Prostate gland (tissue), 2 donors: ENCODE results near the gene PSMB8.

Experiments
- CTCF ChIP-seq, 4 experiments: fragments of 200-600 bp in 2 of 4; fragments of 450-650 bp in 2 of 4; sonication (generic) in 2 of 4; IDR thresholded peaks; 1 replicate in 3 of 4; 2 replicates in 1 of 4; pipeline ENCODE4 v1.5.1; 2016 to 2019; ENCODE audit warnings: antibody characterized with exemption in 4 of 4, mild to moderate bottlenecking in 2 of 4, moderate library complexity in 2 of 4
- POLR2AphosphoS5 ChIP-seq: sonication (generic); formaldehyde crosslinking; IDR thresholded peaks from one replicate; pipeline ENCODE4 v1.6.1; 2017; ENCODE audit warnings: antibody characterized with exemption

- TF ChIP-seq CTCF (IDR thresholded peaks at IDR 0.05) (no peak), POLR2AphosphoS5 (no peak)
Measured at GRCh38 chr6:32857156-32857891, 13.5 kb upstream of the PSMB8 start.
